ENCODE data around the gene DNAH14. TPM values are rescaled to one million over a fixed set of nuclear protein-coding genes. Genes with fewer than 3 reads are reported as not detected.

The DNAH14 gene
- total and polyA plus RNA-seq, 2 donors (not counting 3 experiments of a cell fraction or from before 2014, with no cell fraction given): 1.5 to 7.1 TPM

DNA sequence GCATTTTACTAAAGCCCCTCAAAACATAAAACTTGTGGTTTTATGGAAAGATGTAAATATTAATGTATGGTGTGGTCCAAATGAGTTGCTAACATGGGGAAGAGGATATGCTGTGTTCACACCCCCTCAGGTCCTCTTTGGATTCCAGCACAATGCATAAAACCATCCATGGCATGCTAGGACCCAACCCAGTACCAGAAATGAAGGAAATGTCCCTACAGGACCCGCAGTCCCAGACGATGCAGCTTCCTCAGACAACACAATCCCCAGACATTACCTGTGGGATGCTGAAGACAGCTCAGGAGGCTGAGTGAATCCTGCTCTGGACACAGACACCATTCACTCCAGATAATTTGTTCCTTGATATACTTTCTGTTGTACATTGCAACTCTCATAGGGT is 296.2 kb downstream of the DNAH14 start:
- H3K27ac ChIP-seq (ENCODE audit: insufficient read depth, low read depth, low read length): no peak overlapping the region
- H4K20me1 ChIP-seq (replicated peaks; ENCODE audit: control insufficient read depth, extremely low read depth, insufficient read depth, low read length): no peaks in the 10 kb centered on the region
- no peaks in the 10 kb centered on the region for H3K27me3 ChIP-seq (ENCODE audit: control insufficient read depth in 2 of 2, insufficient read depth in 2 of 2, low read length in 2 of 2)
- H3K4me3 ChIP-seq (replicated peaks in 1 of 3; ENCODE audit: insufficient read depth in 1 of 3, low read depth in 1 of 3, low read length in 3 of 3): no peak overlapping the region
- FAIRE-seq (no peak), DNase-seq (ENCODE audit: low read depth, low spot score) (no peak)
- no peaks in the 10 kb centered on the region for H3K36me3 ChIP-seq (ENCODE audit: control insufficient read depth in 2 of 2, extremely low read depth in 1 of 2, insufficient read depth in 2 of 2, low read length in 2 of 2)
- no peak overlapping the region for H3K4me2 ChIP-seq (ENCODE audit: insufficient read depth, low read length)
- no TSS peak for BruUV-seq (replicated peaks)
- no peak overlapping the region for H2AFZ ChIP-seq (ENCODE audit: low read depth, low read length)
- no peak for TF ChIP-seq CTCF (IDR thresholded peaks at IDR 0.05; ENCODE audit: extremely low read depth in 1 of 2, insufficient read depth in 1 of 2, low read depth in 1 of 2, low read length in 2 of 2)
- no peak for TF ChIP-seq EZH2 (IDR thresholded peaks at IDR 0.05; ENCODE audit: borderline replicate concordance, low read depth, low read length, severe bottlenecking)
- TF ChIP-seq, protein P1, sequence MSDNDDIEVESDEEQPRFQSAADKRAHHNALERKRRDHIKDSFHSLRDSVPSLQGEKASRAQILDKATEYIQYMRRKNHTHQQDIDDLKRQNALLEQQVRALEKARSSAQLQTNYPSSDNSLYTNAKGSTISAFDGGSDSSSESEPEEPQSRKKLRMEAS (IDR thresholded peaks at IDR 0.05; ENCODE audit: insufficient read depth, insufficient read length): no peak
- TF ChIP-seq POLR2A (IDR thresholded peaks at IDR 0.05; ENCODE audit: low read depth, low read length): no peak
- no peak for TF ChIP-seq FOS (IDR thresholded peaks at IDR 0.05; ENCODE audit: borderline replicate concordance, insufficient read depth, low read length)
- TF ChIP-seq POLR2AphosphoS5 (IDR thresholded peaks at IDR 0.05; ENCODE audit: insufficient read depth, low read depth, low read length): no peak
- no peak for TF ChIP-seq JUN (IDR thresholded peaks at IDR 0.05; ENCODE audit: borderline replicate concordance, insufficient read depth, insufficient read length, low read depth)
- TF ChIP-seq MYC (IDR thresholded peaks at IDR 0.05; ENCODE audit: low read depth, low read length): no peak
- no peak for TF ChIP-seq GATA2 (IDR thresholded peaks at IDR 0.05; ENCODE audit: insufficient read depth, insufficient read length, low read depth, low read length)
- H3K79me2 ChIP-seq (ENCODE audit: control insufficient read depth, insufficient read depth, low read length): no peaks in the 10 kb centered on the region
- CTCF ChIA-PET: no interaction called here
- no peaks in the 10 kb centered on the region for H3K4me1 ChIP-seq (ENCODE audit: control insufficient read depth, extremely low read depth, insufficient read depth, low read length)
- no peak overlapping the region for H3K9ac ChIP-seq (replicated peaks; ENCODE audit: extremely low read depth, insufficient read depth, low read length)
- POLR2A ChIA-PET: no interaction called here
- no peaks in the 10 kb centered on the region for H3K9me3 ChIP-seq (replicated peaks; ENCODE audit: control insufficient read depth, insufficient read depth, low read length)
- dilution Hi-C loops (cut with MboI; ENCODE audit: extremely low pct_ligation_motif_present, low sequenced_read_pairs): no loop called here
- H3K9me1 ChIP-seq (replicated peaks; ENCODE audit: control insufficient read depth, extremely low read depth, insufficient read depth, low read length): no peaks in the 10 kb centered on the region
- intact Hi-C loops (cut with micrococcal nuclease): no loop called here

Measured in endothelial cell of umbilical vein (primary cell).